KMS-11 (cell line): ENCODE measurements around the gene NR4A1.

Source experiments
- H2AFZ ChIP-seq: fragments of 200-600 bp; sonication (generic); 2 replicates; pipeline ENCODE4 v1.6.1; 2016; ENCODE audit warnings: antibody characterized with exemption, mixed run types, low read depth
- H3K27ac ChIP-seq: fragments of 200-600 bp; sonication (generic); 2 replicates; pipeline ENCODE4 v1.6.1; 2016; ENCODE audit warnings: mild to moderate bottlenecking, mixed run types
- H3K27me3 ChIP-seq: fragments of 200-600 bp; sonication (generic); 2 replicates; pipeline ENCODE4 v1.6.1; 2017; ENCODE audit warnings: mild to moderate bottlenecking, low read depth, mixed run types, moderate library complexity; ENCODE audit not compliant: insufficient read depth
- H3K36me3 ChIP-seq: fragments of 200-600 bp; sonication (generic); 2 replicates; pipeline ENCODE4 v1.6.1; 2017; ENCODE audit warnings: mild to moderate bottlenecking, mixed run types; ENCODE audit not compliant: insufficient read depth
- H3K4me1 ChIP-seq: fragments of 200-600 bp; sonication (generic); 2 replicates; pipeline ENCODE4 v1.6.1; 2016; ENCODE audit warnings: mild to moderate bottlenecking, low read depth, mixed run types; ENCODE audit not compliant: poor library complexity, severe bottlenecking
- H3K4me2 ChIP-seq: fragments of 200-600 bp; sonication (generic); 2 replicates; pipeline ENCODE4 v1.7.0; 2016; ENCODE audit warnings: mild to moderate bottlenecking, mixed run types
- H3K4me3 ChIP-seq: fragments of 200-600 bp; sonication (generic); IDR thresholded peaks from 2 replicates; pipeline ENCODE4 v1.6.1; 2017; ENCODE audit warnings: low read depth, low read length, mixed read lengths; ENCODE audit not compliant: insufficient read depth
- H3K79me2 ChIP-seq: fragments of 200-600 bp; sonication (generic); 2 replicates; pipeline ENCODE4 v1.6.1; 2016; ENCODE audit warnings: low read depth, mixed run types; ENCODE audit not compliant: insufficient read depth
- H3K9ac ChIP-seq: fragments of 200-600 bp; sonication (generic); 2 replicates; pipeline ENCODE4 v1.6.1; 2016; ENCODE audit warnings: mild to moderate bottlenecking, mixed run types
- H4K20me1 ChIP-seq: fragments of 200-600 bp; sonication (generic); 2 replicates; pipeline ENCODE4 v1.6.1; 2016; ENCODE audit warnings: mild to moderate bottlenecking, mixed run types; ENCODE audit not compliant: insufficient read depth
- CTCF ChIP-seq: fragments of 200-600 bp; sonication (generic); conservative IDR thresholded peaks from 2 replicates; pipeline ENCODE4 v1.6.1; 2017; ENCODE audit warnings: low read depth, mild to moderate bottlenecking, antibody characterized with exemption, low read length, moderate library complexity, mixed read lengths

NR4A1 gene

GRCh38 chr12:52018433-52019112, 32.7 kb upstream of the NR4A1 start:
- Histone ChIP-seq H4K20me1 (no peaks in the 10 kb centered on the region), H3K4me1 (peaks cover 3% of the 10 kb centered on the region), H3K4me3 (no peak overlapping the region), H2AFZ (no peak overlapping the region), H3K27ac (no peak overlapping the region), H3K36me3 (no peaks in the 10 kb centered on the region), H3K27me3 (no peaks in the 10 kb centered on the region), H3K4me2 (no peak overlapping the region), H3K9ac (no peak overlapping the region), H3K79me2 (no peaks in the 10 kb centered on the region)
- no peak for TF ChIP-seq CTCF

GRCh38 chr12:52019113-52019770, 32.0 kb upstream of the NR4A1 start:
- Histone ChIP-seq H3K27me3 (no peaks in the 10 kb centered on the region), H3K36me3 (no peaks in the 10 kb centered on the region), H3K4me2 (no peak overlapping the region), H2AFZ (no peak overlapping the region), H3K79me2 (no peaks in the 10 kb centered on the region), H3K4me1 (peaks cover 8% of the 10 kb centered on the region), H3K4me3 (no peak overlapping the region), H3K27ac (no peak overlapping the region), H4K20me1 (no peaks in the 10 kb centered on the region), H3K9ac (no peak overlapping the region)
- TF ChIP-seq CTCF, result no peak

GRCh38 chr12:52020539-52021336, 30.5 kb upstream of the NR4A1 start:
- H3K4me1 ChIP-seq, result peaks cover 22% of the 10 kb centered on the region
- H3K27me3 ChIP-seq, result no peaks in the 10 kb centered on the region
- H3K27ac ChIP-seq, result no peak overlapping the region
- H2AFZ ChIP-seq, result peak overlapping the region; percentile 73
- no peaks in the 10 kb centered on the region for H4K20me1 ChIP-seq
- H3K79me2 ChIP-seq, result no peaks in the 10 kb centered on the region
- TF ChIP-seq CTCF, result peak; percentile 72
- no peaks in the 10 kb centered on the region for H3K36me3 ChIP-seq
- no peak overlapping the region for H3K4me3 ChIP-seq
- peak overlapping the region; percentile 37; the same call in 1 of the 2 replicates for H3K4me2 ChIP-seq
- H3K9ac ChIP-seq, result no peak overlapping the region

GRCh38 chr12:52022841-52023181, 28.4 kb upstream of the NR4A1 start:
- Histone ChIP-seq H3K36me3 (no peaks in the 10 kb centered on the region), H3K27ac (no peak overlapping the region), H3K79me2 (no peaks in the 10 kb centered on the region), H3K4me1 (peaks cover 29% of the 10 kb centered on the region), H2AFZ (peak overlapping the region; percentile 96), H3K4me2 (peak overlapping the region; percentile 79; the same call in 1 of the 2 replicates), H3K9ac (no peak overlapping the region; the same call in 1 of the 2 replicates), H3K27me3 (no peaks in the 10 kb centered on the region), H4K20me1 (no peaks in the 10 kb centered on the region), H3K4me3 (no peak overlapping the region)
- TF ChIP-seq CTCF, result no peak
